Left lung (tissue), 10 donors: ENCODE data around the gene HAAO. TPM values are rescaled to one million over a fixed set of nuclear protein-coding genes. Genes with fewer than 3 reads are reported as not detected.

Source experiments
- ATAC-seq: fragments of 200-7000 bp; cut with Tn5 transposase; one replicate; pipeline ENCODE4 v1.9.1; 2020; ENCODE audit warnings: moderate library complexity
- DNase-seq, 4 donors: peaks; one replicate each; pipeline ENCODE4 v3.0.0-alpha.2; 2013 to 2020
- H3K27ac ChIP-seq, 2 donors: fragments of 200-600 bp; sonication (generic) in 1 of 2; one replicate each; pipeline versions ENCODE4 v1.5.0 to v1.8.0; 2020 to 2021
- H3K27me3 ChIP-seq, 2 donors: fragments of 200-600 bp; sonication (generic) in 1 of 2; one replicate each; pipeline versions ENCODE4 v1.5.0 to v1.8.0; 2020 to 2021
- H3K36me3 ChIP-seq, 2 donors: fragments of 200-600 bp; sonication (generic) in 1 of 2; one replicate each; pipeline versions ENCODE4 v1.5.0 to v1.8.0; 2020 to 2021
- H3K4me1 ChIP-seq, 2 donors: fragments of 200-600 bp; one replicate each; pipeline ENCODE4 v1.8.0; 2021
- H3K4me3 ChIP-seq, 2 donors: fragments of 200-600 bp; sonication (generic) in 1 of 2; one replicate each; pipeline versions ENCODE4 v1.5.0 to v1.8.0; 2020 to 2021; ENCODE audit warnings: mild to moderate bottlenecking in 1 of 2
- H3K9me3 ChIP-seq, 2 donors: fragments of 200-600 bp; sonication (generic) in 1 of 2; one replicate each; pipeline versions ENCODE4 v1.5.0 to v1.8.0; 2020 to 2021
- intact Hi-C, 2 donors: fragments of 100-400 bp; cut with DNase I; formaldehyde crosslinking; loops; one replicate each; pipeline versions ENCODE4 v1.11.2 to v1.14.2; 2022
- polyA plus RNA-seq, 6 donors: library from polyadenylated mRNA; unstranded; fragments of 120-200 nt; gene quantifications; one replicate each; pipeline ENCODE4 v1.2.1, GENCODE V29; 2013; ENCODE audit not compliant: insufficient read length in 6 of 6
- total RNA-seq, 2 donors: library from RNA; stranded (reverse); fragmentation: NEBNext Ultra II Directional; extraction: Animal tissue kit (Norgen Biotek cat#: 25700); gene quantifications; one replicate each; pipeline ENCODE4 v1.2.1, GENCODE V29; 2021
- TF ChIP-seq, protein P1 (sequence below), 2 donors: fragments of 200-600 bp; sonication (generic) in 1 of 2; IDR thresholded peaks; one replicate each; pipeline versions ENCODE4 v1.5.0 to v1.8.0; 2021; ENCODE audit warnings: antibody characterized with exemption in 2 of 2
- donor health status: DM: no; HTN: yes; CAD: no.
- donor health status: DM: no; HTN: no; CAD: no.

Gene HAAO
- total and polyA plus RNA-seq, 8 donors: 6.2 to 32.8 (median 28.3) TPM

DNA sequence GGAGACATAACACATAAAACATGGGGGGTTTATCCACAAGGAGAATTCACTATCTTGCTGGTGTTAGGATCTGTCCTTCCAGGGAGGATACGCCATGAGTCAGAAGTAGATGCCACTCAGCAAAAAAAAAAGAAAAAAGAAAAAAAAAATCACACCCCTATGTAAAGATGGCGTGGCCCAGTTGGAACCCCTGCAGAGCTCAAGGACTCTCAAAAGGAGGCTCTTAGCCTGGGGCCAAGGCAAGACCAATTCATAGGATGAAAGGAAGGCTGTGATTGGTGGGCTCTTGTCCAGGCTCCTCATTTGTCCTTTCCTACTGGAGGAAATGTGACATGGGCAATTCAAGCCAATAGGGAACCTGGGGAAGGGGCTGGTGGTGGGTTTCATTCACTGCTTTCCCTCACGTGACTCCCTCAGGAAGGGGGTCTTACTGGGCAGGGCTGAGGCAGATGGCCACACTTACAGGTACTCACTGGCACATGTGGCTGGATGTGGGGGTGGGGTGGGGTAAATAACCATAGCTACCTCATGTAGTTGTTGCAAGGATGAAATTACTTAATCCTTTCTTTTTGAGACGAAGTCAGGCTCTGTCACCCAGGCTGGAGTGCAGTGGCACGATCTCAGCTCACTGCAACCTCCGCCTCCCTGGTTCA is 38.7 kb upstream of the HAAO start:
- ATAC-seq (no peak), DNase-seq (no peak)
- TF ChIP-seq, protein P1, sequence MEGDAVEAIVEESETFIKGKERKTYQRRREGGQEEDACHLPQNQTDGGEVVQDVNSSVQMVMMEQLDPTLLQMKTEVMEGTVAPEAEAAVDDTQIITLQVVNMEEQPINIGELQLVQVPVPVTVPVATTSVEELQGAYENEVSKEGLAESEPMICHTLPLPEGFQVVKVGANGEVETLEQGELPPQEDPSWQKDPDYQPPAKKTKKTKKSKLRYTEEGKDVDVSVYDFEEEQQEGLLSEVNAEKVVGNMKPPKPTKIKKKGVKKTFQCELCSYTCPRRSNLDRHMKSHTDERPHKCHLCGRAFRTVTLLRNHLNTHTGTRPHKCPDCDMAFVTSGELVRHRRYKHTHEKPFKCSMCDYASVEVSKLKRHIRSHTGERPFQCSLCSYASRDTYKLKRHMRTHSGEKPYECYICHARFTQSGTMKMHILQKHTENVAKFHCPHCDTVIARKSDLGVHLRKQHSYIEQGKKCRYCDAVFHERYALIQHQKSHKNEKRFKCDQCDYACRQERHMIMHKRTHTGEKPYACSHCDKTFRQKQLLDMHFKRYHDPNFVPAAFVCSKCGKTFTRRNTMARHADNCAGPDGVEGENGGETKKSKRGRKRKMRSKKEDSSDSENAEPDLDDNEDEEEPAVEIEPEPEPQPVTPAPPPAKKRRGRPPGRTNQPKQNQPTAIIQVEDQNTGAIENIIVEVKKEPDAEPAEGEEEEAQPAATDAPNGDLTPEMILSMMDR (IDR thresholded peaks at IDR 0.05): no peak
- intact Hi-C loops: loop anchor here in 1 of 2 donors (10.0 kb wide), 1 partner anchor 404 kb away; no protein-coding TSS in a partner anchor
- Histone ChIP-seq H3K36me3 (no peaks in the 10 kb centered on the region), H3K4me3 (no peak overlapping the region), H3K27ac (no peak overlapping the region), H3K9me3 (no peaks in the 10 kb centered on the region), H3K4me1 (peaks cover 3 to 20% of the 10 kb centered on the region in 2 donors), H3K27me3 (peaks cover 0 to 8% of the 10 kb centered on the region in 2 donors)

DNA sequence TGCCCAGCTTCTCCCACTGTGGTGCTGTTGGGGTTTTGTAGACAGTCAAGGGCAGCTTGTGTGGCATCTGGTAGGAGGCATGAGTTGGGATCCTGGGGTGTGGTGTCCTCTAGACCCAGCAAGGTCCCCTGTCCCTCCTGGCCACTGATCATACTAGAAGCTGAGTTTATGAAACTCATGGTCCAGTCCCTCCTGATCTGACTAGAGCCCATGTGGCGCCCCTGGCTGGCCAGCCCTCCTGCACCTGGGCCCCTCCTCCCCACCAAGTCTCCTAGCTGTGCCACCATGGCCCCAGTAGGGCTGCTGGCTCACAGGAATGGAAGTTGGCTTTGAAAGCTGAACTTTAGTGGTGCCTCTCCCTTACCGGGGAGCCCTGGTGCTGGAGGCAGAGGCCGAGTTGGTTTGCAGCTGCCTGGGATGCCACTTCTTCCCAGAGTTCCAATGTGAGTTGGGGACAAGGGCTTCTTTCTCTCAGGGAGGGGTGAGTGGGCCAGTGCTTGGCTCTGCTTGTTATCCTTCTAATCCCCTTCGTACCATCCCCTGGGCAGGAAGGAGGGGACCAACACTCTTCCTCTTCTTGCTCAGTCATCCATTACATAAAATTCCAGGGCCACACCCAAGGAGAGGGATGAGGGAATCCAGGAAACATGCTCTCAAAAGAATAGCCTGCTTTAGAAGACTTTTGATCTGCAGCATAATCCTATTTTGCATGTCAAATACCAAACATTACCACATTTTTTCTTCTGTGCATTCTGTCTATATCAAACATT is 37.5 kb upstream of the HAAO start:
- intact Hi-C loops: loop anchor here in 1 of 2 donors (10.0 kb wide), 1 partner anchor 405 kb away; no protein-coding TSS in a partner anchor
- H3K36me3 ChIP-seq: no peaks in the 10 kb centered on the region
- H3K27ac ChIP-seq: no peak overlapping the region
- TF ChIP-seq, protein P1 (IDR thresholded peaks at IDR 0.05): no peak
- no peak for ATAC-seq
- peaks cover 0 to 15% of the 10 kb centered on the region in 2 donors for H3K4me1 ChIP-seq
- peaks cover 0 to 8% of the 10 kb centered on the region in 2 donors for H3K27me3 ChIP-seq
- H3K9me3 ChIP-seq: no peaks in the 10 kb centered on the region
- no peak for DNase-seq
- no peak overlapping the region for H3K4me3 ChIP-seq

GRCh38 chr2:42828487-42829425 is 36.4 kb upstream of the HAAO start:
- no peak overlapping the region for H3K4me3 ChIP-seq
- H3K36me3 ChIP-seq: no peaks in the 10 kb centered on the region
- ATAC-seq (peak; percentile 93), DNase-seq (peak; percentile 70 to 93 (median 80))
- intact Hi-C loops: no loop called here
- peaks cover 0 to 8% of the 10 kb centered on the region in 2 donors for H3K27me3 ChIP-seq
- H3K27ac ChIP-seq: no peak overlapping the region
- H3K9me3 ChIP-seq: no peaks in the 10 kb centered on the region
- TF ChIP-seq, protein P1 (IDR thresholded peaks at IDR 0.05): peak; percentile 87 to 94
- peaks cover 0 to 15% of the 10 kb centered on the region in 2 donors for H3K4me1 ChIP-seq

GRCh38 chr2:42827647-42828486 is 35.5 kb upstream of the HAAO start:
- no peak overlapping the region for H3K27ac ChIP-seq
- peaks cover 0 to 8% of the 10 kb centered on the region in 2 donors for H3K27me3 ChIP-seq
- ATAC-seq (peak; percentile 98), DNase-seq (peak; percentile 80 to 99 (median 90))
- H3K9me3 ChIP-seq: no peaks in the 10 kb centered on the region
- H3K36me3 ChIP-seq: no peaks in the 10 kb centered on the region
- peaks cover 0 to 15% of the 10 kb centered on the region in 2 donors for H3K4me1 ChIP-seq
- intact Hi-C loops: no loop called here
- TF ChIP-seq, protein P1 (IDR thresholded peaks at IDR 0.05): peak; percentile 84 to 95
- peak overlapping the region in 1 of 2 donors; percentile 16 for H3K4me3 ChIP-seq
